ENCODE results near the gene CD180.

Gene CD180

GRCh38 chr5:67160985-67161384 lies 35.6 kb downstream of the CD180 start:
- peak; percentile 90 for DNase-seq (ENCODE audit: low spot score)

GRCh38 chr5:67160272-67160671 lies 36.3 kb downstream of the CD180 start:
- DNase-seq (ENCODE audit: low spot score) = no peak

- peak; percentile 33 for DNase-seq (ENCODE audit: low spot score)
These were observed 39.5 kb downstream of the CD180 start for GRCh38 chr5:67156976-67157583.

DNA sequence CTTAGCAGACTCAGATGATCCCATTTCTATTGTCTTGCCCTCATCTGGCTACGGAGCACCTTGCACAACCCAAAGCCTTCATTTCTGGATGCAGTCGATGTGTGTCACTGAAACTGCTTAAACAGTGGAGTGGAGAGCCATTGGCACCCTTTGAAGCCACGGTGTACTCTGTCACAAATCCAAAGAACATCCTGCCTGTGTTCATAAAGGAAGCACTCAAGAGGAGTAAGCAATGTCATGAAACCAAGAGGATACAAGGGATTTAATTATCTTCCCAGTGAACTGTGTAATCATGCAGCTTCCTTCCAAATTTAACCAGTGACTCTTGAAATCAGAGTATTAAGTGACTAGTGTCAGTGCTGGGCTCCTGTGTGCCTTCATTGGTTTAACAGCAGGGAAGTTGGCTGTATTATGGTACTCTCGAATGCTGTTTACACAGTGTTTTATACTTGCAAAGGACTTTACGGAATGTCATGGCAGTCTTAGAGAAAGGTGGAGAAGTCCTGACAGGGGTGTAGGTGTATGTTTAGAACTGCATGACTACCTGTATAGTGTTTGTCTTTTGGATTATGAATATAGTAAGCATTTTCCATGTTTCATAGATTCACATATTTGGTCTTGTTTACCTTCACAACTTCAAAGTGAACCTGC lies 41.9 kb downstream of the CD180 start:
- DNase-seq (ENCODE audit: low spot score) = no peak

GRCh38 chr5:67153292-67153691 lies 43.3 kb downstream of the CD180 start:
- DNase-seq (ENCODE audit: low spot score) = no peak

DNA sequence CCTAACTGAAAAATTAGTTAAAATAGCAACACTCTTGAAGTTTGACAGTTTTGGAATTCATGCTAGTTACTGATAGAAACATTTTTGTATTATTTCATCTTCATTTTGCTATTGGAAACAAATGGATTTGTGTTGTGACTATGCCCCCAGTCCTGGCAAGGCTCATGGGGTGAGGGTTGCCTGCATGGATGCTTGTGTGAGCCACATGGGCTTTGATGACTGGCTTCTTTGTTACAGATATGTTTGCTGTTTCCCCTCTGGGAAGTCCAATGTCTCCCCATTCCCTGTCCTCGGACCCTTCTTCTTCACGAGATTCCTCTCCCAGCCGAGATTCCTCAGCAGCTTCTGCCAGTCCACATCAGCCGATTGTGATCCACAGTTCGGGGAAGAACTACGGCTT lies 44.2 kb downstream of the CD180 start:
- no peak for DNase-seq (ENCODE audit: low spot score)

DNA sequence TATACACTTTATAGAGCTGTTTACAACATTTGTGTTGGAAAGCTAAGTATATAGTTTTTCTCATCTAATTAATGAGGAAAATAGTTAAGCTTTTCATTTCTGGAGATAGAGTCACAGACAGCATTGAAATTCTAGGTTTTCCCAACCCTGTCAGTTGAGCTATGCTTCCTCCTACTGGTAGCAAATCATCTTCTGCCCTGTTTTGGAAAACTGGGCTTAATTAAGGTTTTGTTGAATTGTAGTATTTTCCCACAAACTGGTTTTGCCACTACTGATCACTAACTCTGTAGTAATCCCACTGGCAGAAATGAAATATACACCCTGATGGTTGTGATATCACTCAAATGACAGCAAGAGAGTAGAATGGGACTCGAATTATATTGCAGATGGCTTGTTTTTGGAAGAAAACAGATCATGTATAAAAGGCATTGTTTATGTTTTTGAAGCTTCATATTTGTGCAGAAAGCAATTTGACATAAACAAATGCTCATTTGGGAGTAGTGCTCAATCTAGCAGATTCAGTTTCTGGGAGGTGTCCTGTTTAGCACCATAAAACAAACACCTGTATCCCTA lies 46.6 kb downstream of the CD180 start:
- DNase-seq (ENCODE audit: low spot score) = peak; percentile 60

DNA sequence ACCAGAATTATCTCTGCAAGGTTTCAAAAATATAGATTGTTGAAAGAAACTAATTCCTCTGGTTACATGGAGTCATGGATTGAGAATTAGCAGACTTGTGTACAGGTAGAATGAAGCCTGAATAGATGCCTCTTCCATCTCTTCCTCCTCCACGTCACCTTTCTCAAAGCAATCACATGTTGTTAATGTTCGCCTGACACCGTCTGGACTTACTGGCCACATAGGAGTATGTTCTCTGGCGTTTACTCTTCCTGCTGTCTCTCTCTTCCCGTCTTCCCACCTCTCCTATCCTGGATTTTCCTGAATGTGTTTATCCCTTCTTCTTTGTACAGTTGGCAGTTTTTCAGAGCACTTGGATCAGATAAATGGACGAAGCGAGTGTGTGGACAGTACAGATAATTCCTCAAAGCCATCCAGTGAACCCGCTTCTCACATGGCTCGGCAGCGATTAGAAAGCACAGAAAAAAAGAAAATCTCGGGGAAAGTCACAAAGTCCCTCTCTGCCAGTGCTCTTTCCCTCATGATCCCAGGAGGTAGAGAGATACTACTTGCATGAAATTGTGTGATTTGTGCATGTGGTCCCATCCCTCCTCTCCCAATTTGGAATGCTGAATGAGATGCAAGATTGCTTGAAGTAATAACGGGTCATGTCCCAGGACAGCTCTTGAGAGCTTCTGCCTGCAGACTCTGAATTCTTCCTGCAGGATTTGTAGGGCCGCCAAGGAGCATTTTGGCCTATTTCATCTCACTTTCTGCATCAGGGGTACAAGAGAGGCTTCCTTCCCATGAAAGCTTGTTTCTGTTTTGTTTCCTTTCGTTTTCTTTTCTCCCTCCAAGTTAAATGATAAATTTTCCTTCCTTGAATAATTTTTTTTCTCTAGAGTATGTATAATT lies 47.3 kb downstream of the CD180 start:
- DNase-seq (ENCODE audit: low spot score) = no peak

GRCh38 chr5:67147760-67148159 lies 48.8 kb downstream of the CD180 start:
- DNase-seq (ENCODE audit: low spot score) = no peak

DNA sequence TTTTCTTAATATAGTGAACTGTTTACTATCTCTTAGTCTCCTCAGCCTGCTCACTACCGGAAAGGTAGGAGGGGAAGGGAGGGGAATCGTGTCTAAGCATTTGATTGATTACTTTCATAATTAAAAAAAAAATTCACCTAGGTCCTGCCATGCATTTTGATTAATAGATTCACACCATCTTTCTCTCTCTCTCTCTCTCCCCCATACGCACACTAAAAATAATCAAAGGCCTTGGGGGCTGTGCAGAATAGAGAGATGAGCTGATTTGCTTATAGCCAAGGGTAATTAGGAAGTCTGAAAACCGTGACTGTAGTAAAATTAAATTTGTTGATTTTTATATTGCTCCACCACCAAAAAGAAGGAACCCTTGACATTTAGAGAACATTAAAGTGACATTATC lies 49.6 kb downstream of the CD180 start:
- DNase-seq (ENCODE audit: low spot score) = no peak

- DNase-seq (ENCODE audit: low spot score) = no peak
These were observed 50.0 kb downstream of the CD180 start for GRCh38 chr5:67146574-67146973.

DNA sequence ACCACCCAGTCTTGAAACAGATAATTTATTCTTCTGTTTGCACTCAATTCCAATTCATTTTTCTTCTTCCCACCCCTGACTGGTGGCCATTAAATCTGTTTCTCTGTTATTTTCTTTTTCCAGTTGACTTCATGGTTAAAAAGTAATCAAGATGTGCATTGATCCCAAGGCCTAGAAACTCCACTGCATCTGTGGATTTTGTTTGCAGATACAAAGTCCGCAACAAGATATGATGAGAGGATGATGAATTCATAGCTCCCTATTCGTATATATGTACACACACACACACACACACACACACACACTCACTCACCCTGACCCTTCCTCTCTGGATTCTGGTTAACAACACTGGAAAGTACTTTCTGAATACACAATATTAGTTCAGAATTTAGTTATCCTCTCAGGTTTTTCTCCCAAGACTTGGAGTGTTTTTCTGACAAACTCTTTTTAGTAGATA lies 52.4 kb downstream of the CD180 start:
- no peak for DNase-seq (ENCODE audit: low spot score)

GRCh38 chr5:67143549-67143948 lies 53.0 kb downstream of the CD180 start:
- DNase-seq (ENCODE audit: low spot score) = no peak

- no peak for DNase-seq (ENCODE audit: low spot score)
These were observed 53.8 kb downstream of the CD180 start for GRCh38 chr5:67142816-67143215.

DNA sequence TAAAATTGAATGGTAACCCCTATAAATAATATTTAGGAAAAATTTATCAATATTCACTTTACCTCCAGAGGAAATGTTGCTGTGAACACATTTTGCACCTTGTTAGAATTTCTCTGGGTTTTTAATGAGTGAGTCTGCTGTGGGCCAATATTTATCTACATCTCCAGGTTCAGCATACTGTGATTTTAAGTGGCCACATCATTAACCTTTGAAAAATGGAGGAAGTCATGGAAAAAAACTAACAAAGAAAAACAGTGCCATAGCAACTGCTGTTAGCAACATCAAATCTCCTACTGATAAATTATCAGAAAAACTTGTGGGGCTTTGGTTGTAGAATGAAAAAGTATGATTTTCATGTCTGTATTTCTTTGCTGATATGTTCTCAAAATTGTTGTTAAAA lies 55.0 kb downstream of the CD180 start:
- no peak for DNase-seq (ENCODE audit: low spot score)

DNA sequence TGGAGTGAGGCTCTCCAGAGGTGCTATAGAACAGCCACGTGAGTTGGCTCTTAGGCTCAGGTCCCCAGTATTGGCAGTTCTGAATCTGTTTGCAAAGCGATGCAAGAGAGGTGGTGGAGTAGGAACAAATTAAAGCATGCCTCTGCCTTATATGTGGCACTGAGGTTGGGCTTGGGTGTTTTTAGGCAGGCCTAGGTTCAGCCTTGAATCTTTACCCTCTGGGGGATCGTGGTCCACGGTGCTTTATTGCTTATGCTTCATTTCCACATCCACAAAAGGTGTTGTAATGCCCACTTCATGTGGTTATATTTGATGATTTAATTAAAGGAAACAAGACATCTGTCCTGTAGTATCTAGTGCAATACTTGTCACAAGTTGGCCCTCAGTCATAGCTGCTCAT lies 56.2 kb downstream of the CD180 start:
- DNase-seq (ENCODE audit: low spot score) = no peak

- no peak for DNase-seq (ENCODE audit: low spot score)
These were observed 57.6 kb downstream of the CD180 start for GRCh38 chr5:67139030-67139429.

DNA sequence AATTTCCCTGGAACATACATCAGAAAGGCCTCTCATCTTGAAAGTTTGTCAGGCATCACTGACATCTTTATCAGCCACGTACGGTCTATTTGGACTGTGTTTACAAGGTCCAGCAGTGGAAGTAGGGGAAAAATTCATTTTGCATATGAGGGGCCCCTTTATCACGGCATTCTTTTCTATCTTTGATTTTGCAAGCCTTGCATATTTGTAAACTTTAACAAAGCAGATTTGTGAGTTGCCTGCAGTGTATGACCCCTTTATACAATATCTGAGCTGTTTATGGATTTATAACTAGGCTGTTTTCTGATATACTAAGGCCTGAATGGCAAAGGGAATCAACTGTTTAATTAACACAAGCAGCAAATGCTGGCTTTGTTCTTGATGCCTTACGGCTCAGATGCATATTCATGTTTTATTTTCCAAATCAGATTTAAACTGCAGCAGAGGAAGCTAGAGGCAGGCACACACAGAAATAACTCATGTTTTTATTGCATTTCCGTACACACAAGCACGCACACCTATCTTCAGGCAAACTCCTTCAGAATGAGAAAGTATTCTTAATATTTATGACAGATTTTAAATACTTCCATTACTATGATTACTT lies 61.1 kb downstream of the CD180 start:
- no peak for DNase-seq (ENCODE audit: low spot score)

GRCh38 chr5:67133776-67134175 lies 62.8 kb downstream of the CD180 start:
- no peak for DNase-seq (ENCODE audit: low spot score)

DNA sequence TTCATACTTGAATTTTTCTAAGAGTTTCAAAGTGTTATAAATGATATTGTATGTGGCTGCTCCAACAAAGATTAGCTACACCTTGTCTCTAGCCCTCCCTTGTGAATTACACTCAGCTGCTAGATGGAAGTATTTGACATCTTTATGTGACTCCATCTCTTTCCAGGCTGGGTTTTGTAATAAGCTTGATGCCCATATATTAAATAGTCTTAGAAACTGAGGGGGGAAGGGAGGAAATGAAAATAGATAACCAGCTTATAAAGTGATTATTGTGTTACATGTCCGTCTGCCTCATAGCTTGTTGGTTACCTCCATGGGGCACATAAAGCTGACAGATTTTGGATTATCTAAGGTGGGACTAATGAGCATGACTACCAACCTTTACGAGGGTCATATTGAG lies 63.4 kb downstream of the CD180 start:
- no peak for DNase-seq (ENCODE audit: low spot score)

- no peak for DNase-seq (ENCODE audit: low spot score)
These were observed 66.8 kb downstream of the CD180 start for GRCh38 chr5:67129768-67130167.

Measured in AG20443 (cell line).